K562 (cell line): Measurements from ENCODE around the gene PRKAG1. TPM values are rescaled to one million over a fixed set of nuclear protein-coding genes. Genes with fewer than 3 reads are reported as not detected.

Experiments used
- ATAC-seq: fragments of 200-7000 bp; cut with Tn5 transposase; 3 replicates; pipeline ENCODE4 v1.9.1; 2020; ENCODE audit warnings: moderate library complexity
- BruUV-seq: library from RNA; stranded (reverse); fragments of 400-500 nt; replicated peaks from 2 replicates; lab custom pipeline; 2021; lab: Mats Ljungman, UMichigan
- CTCF ChIA-PET: fragments of 300-600 bp; formaldehyde crosslinking; extraction: SDS; loops from one replicate; lab custom pipeline; 2021; ENCODE audit warnings: low intra/inter-chr PET ratio; lab: Yijun Ruan, JAX
- POLR2A ChIA-PET: fragments of 300-600, 350-650 bp; sonication (Branson Sonifier 250); formaldehyde crosslinking; extraction: SDS; loops from one replicate; lab custom pipeline; 2021; ENCODE audit warnings: antibody characterized with exemption, inconsistent platforms; lab: Yijun Ruan, JAX
- DNase-seq, 4 experiments: peaks; one replicate each; pipeline versions ENCODE4 v3.0.0 to v3.0.0-alpha.2; 2011 to 2018; ENCODE audit warnings: low spot score in 3 of 4, mixed read lengths in 3 of 4; ENCODE audit errors: extremely low read depth in 1 of 4
- FAIRE-seq: peaks from 2 replicates; lab custom pipeline; 2011; peaks lifted over from hg19 to GRCh38; lab: Jason Lieb, UNC
- H2AFZ ChIP-seq: 2 replicates; pipeline ENCODE4 v1.6.0; 2011; ENCODE audit warnings: low read depth, low read length, control low read depth, inconsistent platforms
- H3K27ac ChIP-seq: fragments of 200-600 bp; 3 replicates; pipeline ENCODE4 v1.8.0; 2011; ENCODE audit warnings: low read depth, mild to moderate bottlenecking, control low read depth, inconsistent platforms, low read length, moderate library complexity, mixed read lengths; ENCODE audit errors: extremely low read depth
- H3K27me3 ChIP-seq, 2 experiments: fragments of 300-600 bp in 1 of 2; 2 replicates in 1 of 2; 3 replicates in 1 of 2; pipeline versions ENCODE4 v1.6.0 to v1.8.0; 2011; ENCODE audit warnings: inconsistent platforms in 2 of 2, low read length in 2 of 2, mild to moderate bottlenecking in 1 of 2, mixed read lengths in 1 of 2, moderate library complexity in 1 of 2; ENCODE audit not compliant: control insufficient read depth in 2 of 2, insufficient read depth in 2 of 2
- H3K36me3 ChIP-seq: fragments of 300-600 bp; 3 replicates; pipeline ENCODE4 v1.8.0; 2011; ENCODE audit warnings: mild to moderate bottlenecking, low read length, inconsistent platforms; ENCODE audit not compliant: control insufficient read depth, insufficient read depth
- H3K4me1 ChIP-seq, 2 experiments: fragments of 200-600 bp in 1 of 2; replicated peaks in 1 of 2; 2 replicates in 1 of 2; 3 replicates in 1 of 2; pipeline versions ENCODE4 v1.5.1 to v1.8.0; 2011; ENCODE audit warnings: inconsistent platforms in 2 of 2, low read length in 2 of 2, mild to moderate bottlenecking in 1 of 2, mixed read lengths in 1 of 2, moderate library complexity in 1 of 2; ENCODE audit not compliant: control insufficient read depth in 2 of 2, insufficient read depth in 2 of 2
- H3K4me2 ChIP-seq: 2 replicates; pipeline ENCODE4 v1.6.1; 2011; ENCODE audit warnings: low read length, control low read depth, inconsistent platforms, mixed read lengths; ENCODE audit not compliant: insufficient read depth
- H3K4me3 ChIP-seq: fragments of 200-600 bp; sonication (generic), shearing (Covaris generic); 2 replicates; pipeline ENCODE4 v1.5.1; 2016; ENCODE audit warnings: control low read depth, inconsistent platforms
- H3K79me2 ChIP-seq: fragments of 200-600 bp; 3 replicates; pipeline ENCODE4 v1.8.0; 2011; ENCODE audit warnings: low read length, inconsistent platforms; ENCODE audit not compliant: control insufficient read depth, insufficient read depth
- H3K9ac ChIP-seq, 2 experiments: 2 replicates each; pipeline versions ENCODE4 v1.6.0 to v1.6.1; 2011; ENCODE audit warnings: low read depth in 2 of 2, low read length in 2 of 2, control low read depth in 1 of 2, inconsistent platforms in 1 of 2, mild to moderate bottlenecking in 1 of 2, mixed read lengths in 1 of 2; ENCODE audit not compliant: insufficient read depth in 1 of 2
- H3K9me1 ChIP-seq: one replicate; pipeline ENCODE4 v1.6.0; 2011; ENCODE audit warnings: inconsistent platforms, mild to moderate bottlenecking, low read length, moderate library complexity; ENCODE audit not compliant: control insufficient read depth, insufficient read depth
- H3K9me3 ChIP-seq: replicated peaks from 2 replicates; pipeline ENCODE4 v1.5.1; 2011; ENCODE audit warnings: low read depth, low read length, inconsistent platforms; ENCODE audit not compliant: control insufficient read depth, insufficient read depth
- H4K20me1 ChIP-seq: replicated peaks from 2 replicates; pipeline ENCODE4 v1.6.1; 2011; ENCODE audit warnings: low read length, inconsistent platforms, mixed read lengths; ENCODE audit not compliant: control insufficient read depth, insufficient read depth
- CGGBP1 ChIP-seq: fragments of 250-450 bp; sonication (Bioruptor Pico); IDR thresholded peaks from 2 replicates; pipeline ENCODE4 v1.9.0; 2021; ENCODE audit warnings: mild to moderate bottlenecking
- E2F8 ChIP-seq: fragments of 450-650 bp; IDR thresholded peaks from 2 replicates; pipeline ENCODE4 v1.7.1; 2018; ENCODE audit warnings: mild to moderate bottlenecking, low read depth; ENCODE audit not compliant: partially characterized antibody
- HNRNPLL ChIP-seq: fragments of 200-400 bp; formaldehyde crosslinking; IDR thresholded peaks from 2 replicates; pipeline ENCODE4 v1.6.1; 2017; ENCODE audit warnings: low read length, low read depth, mild to moderate bottlenecking; ENCODE audit not compliant: poor library complexity, severe bottlenecking
- NR2C2 ChIP-seq, 2 experiments: fragments of 200-800 bp in 1 of 2; sonication (Bioruptor generic) in 1 of 2; sonication (generic) in 1 of 2; formaldehyde crosslinking in 1 of 2; IDR thresholded peaks; 2 replicates each; pipeline versions ENCODE4 v1.6.1 to v1.8.0; 2016 to 2022; ENCODE audit warnings: mild to moderate bottlenecking in 1 of 2, missing compliant biosample characterization in 1 of 2, missing genetic modification characterization in 1 of 2, missing genetic modification reagents in 1 of 2
- PHF21A ChIP-seq: fragments of 450-650 bp; IDR thresholded peaks from 2 replicates; pipeline ENCODE4 v1.6.1; 2017; ENCODE audit warnings: low read depth, borderline replicate concordance
- POLR2AphosphoS2 ChIP-seq: IDR thresholded peaks from 2 replicates; pipeline ENCODE4 v1.6.1; 2012; ENCODE audit warnings: low read length, improper control_type of control experiment
- RCOR1 ChIP-seq, 2 experiments: IDR thresholded peaks; 2 replicates each; pipeline ENCODE4 v1.6.1; 2012; ENCODE audit warnings: low read depth in 2 of 2, low read length in 2 of 2, borderline replicate concordance in 1 of 2, improper control_type of control experiment in 1 of 2
- TRIM28 ChIP-seq: fragments of 450-650 bp; IDR thresholded peaks from 2 replicates; pipeline ENCODE4 v1.6.1; 2017
- ZZZ3 ChIP-seq: fragments of 450-650 bp; IDR thresholded peaks from 2 replicates; pipeline ENCODE4 v1.6.1; 2016; ENCODE audit warnings: antibody characterized with exemption, mild to moderate bottlenecking, moderate library complexity
- WGBS: fragments of 100-300 bp; shearing (Covaris generic); methylation state at CpG from one replicate; pipeline ENCODE4 v1.1.6; 2016; ENCODE audit warnings: low coverage, mixed read lengths; ENCODE audit not compliant: insufficient coverage; ENCODE audit errors: missing lambda C conversion rate; 5-methylcytosine and 5-hydroxymethylcytosine counted together
- in situ Hi-C: fragments of 300-500 bp; cut with MboI; formaldehyde crosslinking; loops from 4 replicates; pipeline ENCODE4 v1.15.0; 2018; ENCODE audit warnings: inconsistent platforms, mixed read lengths
- intact Hi-C: fragments of 100-400 bp; cut with micrococcal nuclease; formaldehyde crosslinking; loops from 2 replicates; pipeline ENCODE4 v1.14.2; 2022
- polyA plus RNA-seq, 8 experiments: library from polyadenylated mRNA; depleted of rRNA in 4 of 8; stranded (reverse) in 5 of 8; unstranded in 3 of 8; fragments of >200 nt; fragmentation: Nextera tagmentation in 2 of 8; fragmentation: Illumina TruSeq in 1 of 8; extraction: Ambion mirVana in 2 of 8; extraction: Trizol in 1 of 8; gene quantifications; 2 replicates each; pipeline versions ENCODE4 v1.2.1 to v1.2.3, GENCODE V29; 2011 to 2014; ENCODE audit warnings: inconsistent platforms in 1 of 8, missing spikeins in 1 of 8
- total RNA-seq, 7 experiments: library from RNA; depleted of rRNA in 6 of 7; stranded (reverse); fragments of >200 nt in 6 of 7; fragmentation: Illumina TruSeq in 2 of 7; extraction: Trizol in 2 of 7; gene quantifications; 2 replicates each; pipeline versions ENCODE4 v1.2.1 to v1.2.3, GENCODE V29; 2011 to 2021; ENCODE audit warnings: low replicate concordance in 1 of 7
- TF ChIP-seq, protein P1 (sequence below): fragments of 450-650 bp; IDR thresholded peaks from 2 replicates; pipeline ENCODE4 v1.6.1; 2018; ENCODE audit not compliant: partially characterized antibody
- TF ChIP-seq, protein P2 (sequence below): fragments of 250-450 bp; sonication (Bioruptor Pico); IDR thresholded peaks from 2 replicates; pipeline ENCODE4 v1.5.0; 2021
- TF ChIP-seq, protein P3 (sequence below): fragments of 250-450 bp; sonication (Bioruptor Pico); IDR thresholded peaks from 2 replicates; pipeline ENCODE4 v1.8.0; 2022; ENCODE audit warnings: inconsistent platforms

PRKAG1 gene
- total and polyA plus RNA-seq, 9 of the 15 experiments (the other 6 are each of a cell fraction or from before 2014, with no cell fraction given): 51.1 to 126 (median 79.1) TPM

- Histone ChIP-seq H3K27ac (no peak overlapping the region), H3K79me2 (no peaks in the 10 kb centered on the region), H3K4me3 (no peak overlapping the region), H3K9ac (peak overlapping the region in 1 of 2 experiments; percentile 65; a peak in 2 of 4 replicates), H3K9me1 (no peaks in the 10 kb centered on the region), H3K9me3 (no peaks in the 10 kb centered on the region), H3K4me1 (peaks cover 0 to 13% of the 10 kb centered on the region in 2 experiments; a peak in 1 of 5 replicates), H2AFZ (no peak overlapping the region), H3K4me2 (no peak overlapping the region), H3K36me3 (peaks cover 97% of the 10 kb centered on the region), H3K27me3 (no peaks in the 10 kb centered on the region), H4K20me1 (no peaks in the 10 kb centered on the region; the same call in 1 of the 2 replicates)
- BruUV-seq: no TSS peak
- FAIRE-seq (no peak), ATAC-seq (peak; percentile 10; the same call in 2 of the 3 replicates), DNase-seq (no peak)
- POLR2A ChIA-PET: interaction anchor here (1.8 to 12.9 kb wide), 3 partner anchors 11 to 16 kb away, joined by 5 to 78 read pairs (median 13); partner anchors contain the start of gene PRKAG1
- CTCF ChIA-PET: no interaction called here
- intact Hi-C loops (no loop called here), in situ Hi-C loops (no loop called here)
- WGBS: 81% methylated on average over 4 of the region's 4 CpGs
- TF ChIP-seq HNRNPLL: no peak
- TF ChIP-seq POLR2AphosphoS2: no peak
- no peak for TF ChIP-seq NR2C2 (CRISPR knock-in tag; IDR thresholded peaks at IDR 0.05)
- TF ChIP-seq NR2C2 (tag; IDR thresholded peaks at IDR 0.05): no peak
- TF ChIP-seq E2F8: no peak
- no peak for TF ChIP-seq PHF21A
- no peak for TF ChIP-seq CGGBP1 (CRISPR knock-in tag)
- no peak for TF ChIP-seq RCOR1 (IDR thresholded peaks at IDR 0.05; ENCODE audit: borderline replicate concordance in 1 of 2, low read depth in 2 of 2, low read length in 2 of 2)
- TF ChIP-seq, protein P1, sequence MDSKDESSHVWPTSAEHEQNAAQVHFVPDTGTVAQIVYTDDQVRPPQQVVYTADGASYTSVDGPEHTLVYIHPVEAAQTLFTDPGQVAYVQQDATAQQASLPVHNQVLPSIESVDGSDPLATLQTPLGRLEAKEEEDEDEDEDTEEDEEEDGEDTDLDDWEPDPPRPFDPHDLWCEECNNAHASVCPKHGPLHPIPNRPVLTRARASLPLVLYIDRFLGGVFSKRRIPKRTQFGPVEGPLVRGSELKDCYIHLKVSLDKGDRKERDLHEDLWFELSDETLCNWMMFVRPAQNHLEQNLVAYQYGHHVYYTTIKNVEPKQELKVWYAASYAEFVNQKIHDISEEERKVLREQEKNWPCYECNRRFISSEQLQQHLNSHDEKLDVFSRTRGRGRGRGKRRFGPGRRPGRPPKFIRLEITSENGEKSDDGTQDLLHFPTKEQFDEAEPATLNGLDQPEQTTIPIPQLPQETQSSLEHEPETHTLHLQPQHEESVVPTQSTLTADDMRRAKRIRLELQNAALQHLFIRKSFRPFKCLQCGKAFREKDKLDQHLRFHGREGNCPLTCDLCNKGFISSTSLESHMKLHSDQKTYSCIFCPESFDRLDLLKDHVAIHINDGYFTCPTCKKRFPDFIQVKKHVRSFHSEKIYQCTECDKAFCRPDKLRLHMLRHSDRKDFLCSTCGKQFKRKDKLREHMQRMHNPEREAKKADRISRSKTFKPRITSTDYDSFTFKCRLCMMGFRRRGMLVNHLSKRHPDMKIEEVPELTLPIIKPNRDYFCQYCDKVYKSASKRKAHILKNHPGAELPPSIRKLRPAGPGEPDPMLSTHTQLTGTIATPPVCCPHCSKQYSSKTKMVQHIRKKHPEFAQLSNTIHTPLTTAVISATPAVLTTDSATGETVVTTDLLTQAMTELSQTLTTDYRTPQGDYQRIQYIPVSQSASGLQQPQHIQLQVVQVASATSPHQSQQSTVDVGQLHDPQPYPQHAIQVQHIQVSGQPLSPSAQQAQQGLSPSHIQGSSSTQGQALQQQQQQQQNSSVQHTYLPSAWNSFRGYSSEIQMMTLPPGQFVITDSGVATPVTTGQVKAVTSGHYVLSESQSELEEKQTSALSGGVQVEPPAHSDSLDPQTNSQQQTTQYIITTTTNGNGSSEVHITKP: no peak
- no peak for TF ChIP-seq TRIM28
- no peak for TF ChIP-seq ZZZ3
- TF ChIP-seq, protein P2, sequence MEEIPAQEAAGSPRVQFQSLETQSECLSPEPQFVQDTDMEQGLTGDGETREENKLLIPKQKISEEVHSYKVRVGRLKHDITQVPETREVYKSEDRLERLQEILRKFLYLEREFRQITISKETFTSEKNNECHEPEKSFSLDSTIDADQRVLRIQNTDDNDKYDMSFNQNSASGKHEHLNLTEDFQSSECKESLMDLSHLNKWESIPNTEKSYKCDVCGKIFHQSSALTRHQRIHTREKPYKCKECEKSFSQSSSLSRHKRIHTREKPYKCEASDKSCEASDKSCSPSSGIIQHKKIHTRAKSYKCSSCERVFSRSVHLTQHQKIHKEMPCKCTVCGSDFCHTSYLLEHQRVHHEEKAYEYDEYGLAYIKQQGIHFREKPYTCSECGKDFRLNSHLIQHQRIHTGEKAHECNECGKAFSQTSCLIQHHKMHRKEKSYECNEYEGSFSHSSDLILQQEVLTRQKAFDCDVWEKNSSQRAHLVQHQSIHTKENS: no peak
- TF ChIP-seq, protein P3, sequence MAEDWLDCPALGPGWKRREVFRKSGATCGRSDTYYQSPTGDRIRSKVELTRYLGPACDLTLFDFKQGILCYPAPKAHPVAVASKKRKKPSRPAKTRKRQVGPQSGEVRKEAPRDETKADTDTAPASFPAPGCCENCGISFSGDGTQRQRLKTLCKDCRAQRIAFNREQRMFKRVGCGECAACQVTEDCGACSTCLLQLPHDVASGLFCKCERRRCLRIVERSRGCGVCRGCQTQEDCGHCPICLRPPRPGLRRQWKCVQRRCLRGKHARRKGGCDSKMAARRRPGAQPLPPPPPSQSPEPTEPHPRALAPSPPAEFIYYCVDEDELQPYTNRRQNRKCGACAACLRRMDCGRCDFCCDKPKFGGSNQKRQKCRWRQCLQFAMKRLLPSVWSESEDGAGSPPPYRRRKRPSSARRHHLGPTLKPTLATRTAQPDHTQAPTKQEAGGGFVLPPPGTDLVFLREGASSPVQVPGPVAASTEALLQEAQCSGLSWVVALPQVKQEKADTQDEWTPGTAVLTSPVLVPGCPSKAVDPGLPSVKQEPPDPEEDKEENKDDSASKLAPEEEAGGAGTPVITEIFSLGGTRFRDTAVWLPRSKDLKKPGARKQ: no peak
Measured at GRCh38 chr12:49032276-49032675, 13.7 kb upstream of the PRKAG1 start.
